Measurements from ENCODE around the gene TOX2. TPM values are rescaled to one million over a fixed set of nuclear protein-coding genes. Genes with fewer than 3 reads are reported as not detected.

TOX2 gene
- total RNA-seq, 1 experiment from 2014 or later = 85.4 TPM

DNA sequence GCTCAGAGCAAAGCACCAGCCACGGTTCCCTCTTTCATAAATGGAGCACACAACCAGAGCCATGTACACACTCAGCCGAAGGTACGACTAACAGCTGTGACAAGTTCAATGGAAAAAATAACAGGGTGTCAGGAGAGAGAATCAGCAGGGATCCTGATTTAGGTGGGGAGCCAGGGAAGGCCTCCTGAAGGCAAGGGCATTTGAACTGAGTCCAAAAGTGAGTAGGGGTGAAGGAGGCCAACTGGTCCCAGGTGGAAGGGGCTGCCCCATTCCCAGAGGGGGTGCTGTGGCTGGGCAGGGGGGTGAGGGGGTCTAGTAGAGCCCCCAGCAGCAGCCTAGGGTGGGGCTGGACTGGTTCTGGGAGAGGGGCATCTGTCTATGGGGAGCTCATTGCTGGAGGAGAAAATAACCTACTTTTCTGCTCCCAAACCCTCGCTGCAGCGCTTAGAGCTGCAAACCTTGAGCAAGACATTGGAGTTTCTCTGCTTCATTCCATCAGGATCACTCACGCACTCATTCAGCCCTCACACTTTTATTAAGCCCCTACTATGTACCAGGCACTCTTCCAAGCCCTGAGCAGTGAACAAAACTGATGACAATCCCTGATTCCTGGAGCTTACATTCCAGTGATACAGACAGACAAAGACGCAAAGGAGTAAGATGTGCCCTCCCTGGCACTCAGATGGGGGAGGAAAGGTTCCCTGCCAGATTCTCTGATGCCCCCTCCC lies 113.5 kb downstream of the TOX2 start:
- intact Hi-C loops (cut with micrococcal nuclease; ENCODE audit: unreplicated experiment) (no loop called here), in situ Hi-C loops (cut with HindIII; ENCODE audit: low pct_unique_long_range_greater_than_20kb, low sequenced_read_pairs) (no loop called here)
- no peak overlapping the region for H3K27ac ChIP-seq (ENCODE audit: low read length)
- ChIA-PET POLR2A (no interaction called here), CTCF (no interaction called here)
- H3K27me3 ChIP-seq (ENCODE audit: control insufficient read depth, insufficient read depth, low read length) = no peaks in the 10 kb centered on the region
- DNase-seq (ENCODE audit: low read depth, low spot score) (no peak), ATAC-seq (no peak)
- H3K4me1 ChIP-seq (ENCODE audit: control insufficient read depth, insufficient read depth, low read length) = peaks cover 20% of the 10 kb centered on the region
- H3K9me3 ChIP-seq (ENCODE audit: control insufficient read depth, insufficient read depth, low read depth, low read length) = no peaks in the 10 kb centered on the region
- no TSS peak for BruUV-seq (replicated peaks)
- TF ChIP-seq POLR2AphosphoS5 (IDR thresholded peaks at IDR 0.05; ENCODE audit: low read depth, low read length) = no peak
- TF ChIP-seq, protein P1, sequence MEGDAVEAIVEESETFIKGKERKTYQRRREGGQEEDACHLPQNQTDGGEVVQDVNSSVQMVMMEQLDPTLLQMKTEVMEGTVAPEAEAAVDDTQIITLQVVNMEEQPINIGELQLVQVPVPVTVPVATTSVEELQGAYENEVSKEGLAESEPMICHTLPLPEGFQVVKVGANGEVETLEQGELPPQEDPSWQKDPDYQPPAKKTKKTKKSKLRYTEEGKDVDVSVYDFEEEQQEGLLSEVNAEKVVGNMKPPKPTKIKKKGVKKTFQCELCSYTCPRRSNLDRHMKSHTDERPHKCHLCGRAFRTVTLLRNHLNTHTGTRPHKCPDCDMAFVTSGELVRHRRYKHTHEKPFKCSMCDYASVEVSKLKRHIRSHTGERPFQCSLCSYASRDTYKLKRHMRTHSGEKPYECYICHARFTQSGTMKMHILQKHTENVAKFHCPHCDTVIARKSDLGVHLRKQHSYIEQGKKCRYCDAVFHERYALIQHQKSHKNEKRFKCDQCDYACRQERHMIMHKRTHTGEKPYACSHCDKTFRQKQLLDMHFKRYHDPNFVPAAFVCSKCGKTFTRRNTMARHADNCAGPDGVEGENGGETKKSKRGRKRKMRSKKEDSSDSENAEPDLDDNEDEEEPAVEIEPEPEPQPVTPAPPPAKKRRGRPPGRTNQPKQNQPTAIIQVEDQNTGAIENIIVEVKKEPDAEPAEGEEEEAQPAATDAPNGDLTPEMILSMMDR (IDR thresholded peaks at IDR 0.05) = no peak
- no peak for TF ChIP-seq TCF7L2 (IDR thresholded peaks at IDR 0.05; ENCODE audit: low read depth, low read length)
- TF ChIP-seq SIN3A (IDR thresholded peaks at IDR 0.05; ENCODE audit: borderline replicate concordance, insufficient read depth, low read depth, low read length) = no peak
- no peak overlapping the region for H3K4me3 ChIP-seq (ENCODE audit: low read depth in 2 of 2, low read length in 2 of 2)
- H3K36me3 ChIP-seq (ENCODE audit: control insufficient read depth, insufficient read depth, low read length) = no peaks in the 10 kb centered on the region

DNA sequence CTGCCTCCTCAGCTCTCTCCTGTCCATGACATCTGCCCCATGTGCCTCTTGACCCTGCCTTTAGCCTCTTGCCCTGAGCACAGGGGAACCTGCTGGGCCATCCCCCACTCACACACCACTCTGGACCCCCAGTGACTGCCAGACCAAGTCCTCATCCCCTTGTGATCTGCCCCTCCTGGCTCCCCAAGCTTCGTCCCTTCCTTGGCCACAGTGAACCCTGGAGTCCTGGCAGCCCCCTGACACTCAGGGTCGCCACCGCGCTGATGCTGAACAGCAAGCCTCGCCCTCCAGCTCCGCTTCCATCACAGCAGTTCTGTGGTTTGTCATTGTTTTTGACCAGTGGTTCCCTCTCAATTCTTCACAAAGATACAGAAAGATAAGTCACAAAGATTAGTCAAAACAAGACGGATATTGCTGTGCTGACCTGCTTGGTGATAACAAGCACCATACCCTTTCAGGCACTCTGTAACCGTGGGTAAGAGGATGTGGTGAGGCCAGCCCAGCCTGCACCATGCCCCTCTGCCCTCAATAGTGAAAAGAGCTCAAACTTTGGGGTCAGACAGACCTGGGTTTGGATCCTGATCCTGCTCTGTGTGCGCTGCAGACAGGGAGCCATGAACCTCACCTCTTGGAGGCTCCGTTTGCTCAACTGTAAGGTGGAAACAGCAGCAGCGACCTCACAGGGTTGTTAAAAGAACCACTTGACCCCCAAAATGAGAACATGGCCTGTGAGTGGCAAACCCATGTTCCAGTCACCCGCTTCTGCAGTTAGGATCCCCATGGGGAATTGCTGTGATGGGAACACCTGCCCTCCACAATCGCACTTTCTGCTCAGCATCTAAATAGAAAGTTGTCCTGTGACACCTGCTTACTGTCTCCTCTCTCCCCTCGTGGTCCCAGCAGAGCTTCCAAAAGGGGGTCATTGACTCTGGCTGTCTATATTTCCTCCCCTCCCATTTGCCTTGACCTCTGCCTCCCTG lies 114.5 kb downstream of the TOX2 start:
- Histone ChIP-seq H3K27me3 (ENCODE audit: control insufficient read depth, insufficient read depth, low read length) (no peaks in the 10 kb centered on the region), H3K27ac (ENCODE audit: low read length) (no peak overlapping the region), H3K4me3 (ENCODE audit: low read depth in 2 of 2, low read length in 2 of 2) (no peak overlapping the region), H3K9me3 (ENCODE audit: control insufficient read depth, insufficient read depth, low read depth, low read length) (no peaks in the 10 kb centered on the region), H3K4me1 (ENCODE audit: control insufficient read depth, insufficient read depth, low read length) (peaks cover 22% of the 10 kb centered on the region), H3K36me3 (ENCODE audit: control insufficient read depth, insufficient read depth, low read length) (no peaks in the 10 kb centered on the region)
- POLR2A ChIA-PET = no interaction called here
- no peak for ATAC-seq
- DNase-seq (ENCODE audit: low read depth, low spot score) = no peak
- BruUV-seq (replicated peaks) = no TSS peak
- TF ChIP-seq SIN3A (IDR thresholded peaks at IDR 0.05; ENCODE audit: borderline replicate concordance, insufficient read depth, low read depth, low read length) (no peak), TCF7L2 (IDR thresholded peaks at IDR 0.05; ENCODE audit: low read depth, low read length) (no peak), REST (IDR thresholded peaks at IDR 0.05; ENCODE audit: insufficient read depth in 1 of 2, low read depth in 2 of 2, low read length in 1 of 2) (no peak), POLR2AphosphoS5 (IDR thresholded peaks at IDR 0.05; ENCODE audit: low read depth, low read length) (no peak)
- TF ChIP-seq, protein P1 (IDR thresholded peaks at IDR 0.05) = no peak
- CTCF ChIA-PET = no interaction called here
- in situ Hi-C loops (cut with HindIII; ENCODE audit: low pct_unique_long_range_greater_than_20kb, low sequenced_read_pairs) (no loop called here), intact Hi-C loops (cut with micrococcal nuclease; ENCODE audit: unreplicated experiment) (no loop called here)

All from Panc1 (cell line).